AG04449 (cell line): ENCODE data around the gene AFMID.
"Not testable (repeated sequence)": the region's sequence is repeated elsewhere in the genome, so short reads cannot be mapped to it uniquely, and the experiment has no call there.

Experiments
- CTCF ChIA-PET: fragments of 350-600 bp; formaldehyde crosslinking; extraction: SDS; loops from one replicate; lab custom pipeline; 2021; ENCODE audit warnings: antibody characterized with exemption; lab: Yijun Ruan, JAX
- POLR2A ChIA-PET: fragments of 400-600, 350-600 bp; formaldehyde crosslinking; extraction: SDS; loops from one replicate; lab custom pipeline; 2020; ENCODE audit warnings: antibody characterized with exemption, inconsistent platforms; lab: Yijun Ruan, JAX
- DNase-seq: peaks from one replicate; pipeline ENCODE4 v3.0.0-alpha.2; 2010; ENCODE audit warnings: low read depth, low spot score
- H3K4me3 ChIP-seq: 2 replicates; pipeline ENCODE4 v1.5.1; 2011; ENCODE audit warnings: low read depth, mild to moderate bottlenecking, control low read depth, low read length
- TF ChIP-seq, protein P1 (sequence below): IDR thresholded peaks from one replicate; pipeline ENCODE4 v1.5.1; 2011; ENCODE audit warnings: mild to moderate bottlenecking, moderate library complexity, low read length, control low read depth, inconsistent platforms; ENCODE audit not compliant: insufficient read depth; ENCODE audit errors: missing control alignments

AFMID gene

GRCh38 chr17:78230996-78231935 lies 44.1 kb downstream of the AFMID start, which contains the start of gene TMEM235:
Gene TMEM235 (plus strand): TSS chr17:78231631. CDS start chr17:78232024, 393 bp downstream.
- H3K4me3 ChIP-seq: no peak within 1 kb of the TSS
- CTCF ChIA-PET: interaction anchor here (1.1 to 1.2 kb wide), 2 partner anchors 19 to 20 kb away, joined by 4 read pairs; no protein-coding TSS in a partner anchor

GRCh38 chr17:78231991-78232858 lies 45.1 kb downstream of the AFMID start:
- no peak for DNase-seq
- TF ChIP-seq, protein P1, sequence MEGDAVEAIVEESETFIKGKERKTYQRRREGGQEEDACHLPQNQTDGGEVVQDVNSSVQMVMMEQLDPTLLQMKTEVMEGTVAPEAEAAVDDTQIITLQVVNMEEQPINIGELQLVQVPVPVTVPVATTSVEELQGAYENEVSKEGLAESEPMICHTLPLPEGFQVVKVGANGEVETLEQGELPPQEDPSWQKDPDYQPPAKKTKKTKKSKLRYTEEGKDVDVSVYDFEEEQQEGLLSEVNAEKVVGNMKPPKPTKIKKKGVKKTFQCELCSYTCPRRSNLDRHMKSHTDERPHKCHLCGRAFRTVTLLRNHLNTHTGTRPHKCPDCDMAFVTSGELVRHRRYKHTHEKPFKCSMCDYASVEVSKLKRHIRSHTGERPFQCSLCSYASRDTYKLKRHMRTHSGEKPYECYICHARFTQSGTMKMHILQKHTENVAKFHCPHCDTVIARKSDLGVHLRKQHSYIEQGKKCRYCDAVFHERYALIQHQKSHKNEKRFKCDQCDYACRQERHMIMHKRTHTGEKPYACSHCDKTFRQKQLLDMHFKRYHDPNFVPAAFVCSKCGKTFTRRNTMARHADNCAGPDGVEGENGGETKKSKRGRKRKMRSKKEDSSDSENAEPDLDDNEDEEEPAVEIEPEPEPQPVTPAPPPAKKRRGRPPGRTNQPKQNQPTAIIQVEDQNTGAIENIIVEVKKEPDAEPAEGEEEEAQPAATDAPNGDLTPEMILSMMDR: no peak
- H3K4me3 ChIP-seq: no peak overlapping the region
- ChIA-PET CTCF (interaction anchor here (1.1 to 1.2 kb wide), 2 partner anchors 18 to 19 kb away, joined by 4 read pairs; no protein-coding TSS in a partner anchor), POLR2A (no interaction called here)

More at GRCh38 chr17:78230996-78231935, 44.1 kb downstream of the AFMID start, which contains the start of gene TMEM235:
- no peak for DNase-seq
- TF ChIP-seq, protein P1: no peak
- POLR2A ChIA-PET: no interaction called here

GRCh38 chr17:78232859-78233173 lies 45.7 kb downstream of the AFMID start:
- DNase-seq: no peak
- ChIA-PET CTCF (no interaction called here), POLR2A (no interaction called here)
- H3K4me3 ChIP-seq: no peak overlapping the region
- TF ChIP-seq, protein P1: no peak

DNA sequence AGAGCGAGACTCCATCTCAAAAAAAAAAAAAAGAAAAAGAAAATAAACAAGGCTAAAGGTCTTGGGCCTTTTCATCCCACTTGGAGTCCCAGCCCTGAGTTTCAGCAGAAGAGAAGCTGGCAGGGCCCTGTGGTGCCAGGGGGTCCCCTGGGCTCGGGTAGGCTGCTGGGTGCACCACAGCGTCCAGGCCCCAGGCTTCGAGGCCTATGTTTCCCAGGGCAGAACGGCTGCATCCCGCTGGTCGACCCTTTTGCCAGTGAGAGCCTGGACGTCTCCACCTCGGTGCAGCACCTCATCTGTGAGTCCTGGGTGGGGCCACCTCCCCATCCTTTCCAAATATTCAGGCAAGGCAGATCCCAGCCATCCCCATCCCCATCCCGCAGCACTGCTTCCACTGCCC lies 46.5 kb downstream of the AFMID start:
- TF ChIP-seq, protein P1: no peak
- ChIA-PET CTCF (no interaction called here), POLR2A (no interaction called here)
- DNase-seq: no peak
- no peak overlapping the region for H3K4me3 ChIP-seq

GRCh38 chr17:78234261-78234865 lies 47.2 kb downstream of the AFMID start:
- ChIA-PET POLR2A (no interaction called here), CTCF (interaction anchor here (0.9 to 9.0 kb wide), 2 partner anchors 16 to 48 kb away, joined by 3 to 80 read pairs; partner anchors contain the start of gene TK1)
- TF ChIP-seq, protein P1: no peak
- DNase-seq: no peak
- H3K4me3 ChIP-seq: no peak overlapping the region

DNA sequence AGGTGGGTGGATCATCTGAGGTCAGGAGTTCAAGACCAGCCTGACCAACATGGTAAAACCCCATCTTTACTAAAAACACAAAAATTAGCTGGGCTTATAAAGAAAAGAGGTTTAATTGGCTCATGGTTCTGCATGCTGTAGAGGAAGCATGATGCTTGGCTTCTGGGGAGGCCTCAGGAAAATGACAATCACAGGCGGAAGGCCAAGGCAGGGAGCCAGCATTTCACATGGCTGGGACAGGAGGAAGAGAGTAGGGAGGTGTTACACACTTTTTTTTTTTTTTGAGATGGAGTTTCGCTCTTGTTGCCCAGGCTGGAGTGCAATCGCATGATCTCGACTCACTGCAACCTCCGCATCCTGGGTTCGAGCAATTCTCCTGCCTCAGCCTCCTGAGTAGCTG lies 47.9 kb downstream of the AFMID start:
- DNase-seq, H3K4me3 ChIP-seq, POLR2A ChIA-PET: not testable (repeated sequence)
- CTCF ChIA-PET: interaction anchor here (0.9 to 9.0 kb wide), 2 partner anchors 15 to 49 kb away, joined by 3 to 80 read pairs; partner anchors contain the start of gene TK1
